HG03060 (cell line): ENCODE measurements around the gene IRAK2.
A peak's percentile ranks its signal among the peaks of the same experiment; 100 is the strongest.

Experiments
- ATAC-seq: cut with Tn5 transposase; IDR thresholded peaks from one replicate; pipeline ENCODE4 v1.9.1; 2021; ENCODE audit warnings: low read depth, moderate number of reproducible peaks; ENCODE audit not compliant: unreplicated experiment

Gene IRAK2

DNA sequence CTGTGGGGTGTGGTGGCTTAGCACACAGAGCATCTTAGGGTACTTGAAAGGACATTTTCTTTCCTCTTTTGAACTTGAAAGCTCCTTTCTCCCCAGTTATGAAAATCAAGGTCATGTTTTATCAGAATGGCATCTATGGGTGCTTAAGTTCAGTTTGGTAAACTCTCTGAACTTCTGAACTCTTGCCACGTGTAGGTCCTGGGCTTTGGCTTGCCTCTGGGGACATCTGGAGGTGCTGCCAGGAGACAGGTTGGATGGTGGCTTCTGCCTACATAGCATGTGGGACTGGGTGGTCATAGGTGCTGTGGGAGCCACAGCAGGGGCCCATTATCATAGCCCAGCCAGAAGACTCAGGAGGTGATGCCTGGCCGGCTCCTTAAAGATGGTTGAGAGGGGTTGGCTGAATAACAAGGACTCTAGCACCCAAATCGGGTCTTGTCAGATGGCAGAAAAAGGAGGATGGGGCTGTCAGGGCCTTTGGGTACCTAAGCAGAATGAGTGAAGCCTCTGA, 112.5 kb downstream of the IRAK2 start:
- ATAC-seq = no peak

- no peak for ATAC-seq
These were observed 113.8 kb downstream of the IRAK2 start for GRCh38 chr3:10278501-10278900.

- ATAC-seq = no peak
These were observed 114.9 kb downstream of the IRAK2 start for GRCh38 chr3:10279384-10280176.

DNA sequence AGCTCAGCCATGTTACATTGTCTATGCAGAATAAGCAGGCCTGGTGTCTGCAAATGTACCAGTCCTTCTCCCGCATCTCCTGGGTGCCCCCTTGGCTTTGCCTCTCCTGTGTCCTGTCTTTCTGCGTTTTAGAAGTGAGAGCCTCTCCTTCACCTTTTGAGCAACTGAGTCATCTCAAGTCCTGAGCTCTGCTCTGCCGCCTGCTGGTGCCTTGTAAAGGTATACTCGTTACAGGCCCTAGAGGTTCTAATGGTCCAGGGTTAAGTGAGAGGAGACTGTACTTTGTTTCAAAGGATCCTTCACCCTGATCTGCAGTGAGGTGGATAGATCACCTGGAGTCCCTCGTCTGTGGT, 115.4 kb downstream of the IRAK2 start:
- no peak for ATAC-seq

DNA sequence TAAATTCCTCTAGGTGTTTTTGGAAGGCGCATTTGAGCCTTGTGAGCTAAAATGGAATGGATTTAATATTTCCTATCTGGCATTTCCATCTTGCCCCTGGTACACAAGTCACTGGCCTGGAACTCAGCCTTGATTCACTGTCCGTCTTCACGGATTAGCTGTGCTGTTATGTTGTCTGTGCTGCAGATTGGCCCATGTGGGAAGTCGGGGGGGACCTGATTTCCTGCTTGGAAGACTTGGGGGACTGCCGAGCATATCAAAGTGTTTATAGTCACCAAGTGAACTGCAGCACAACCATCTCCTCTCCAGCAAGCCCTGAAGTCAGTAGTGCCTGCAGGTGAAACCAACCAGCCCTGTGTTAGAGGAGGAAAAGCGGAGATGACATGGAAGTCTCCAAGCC, 115.9 kb downstream of the IRAK2 start:
- ATAC-seq = no peak

- no peak for ATAC-seq
These were observed 117.2 kb downstream of the IRAK2 start for GRCh38 chr3:10281951-10282350.

- ATAC-seq = no peak
These were observed 118.9 kb downstream of the IRAK2 start for GRCh38 chr3:10283638-10284037.

DNA sequence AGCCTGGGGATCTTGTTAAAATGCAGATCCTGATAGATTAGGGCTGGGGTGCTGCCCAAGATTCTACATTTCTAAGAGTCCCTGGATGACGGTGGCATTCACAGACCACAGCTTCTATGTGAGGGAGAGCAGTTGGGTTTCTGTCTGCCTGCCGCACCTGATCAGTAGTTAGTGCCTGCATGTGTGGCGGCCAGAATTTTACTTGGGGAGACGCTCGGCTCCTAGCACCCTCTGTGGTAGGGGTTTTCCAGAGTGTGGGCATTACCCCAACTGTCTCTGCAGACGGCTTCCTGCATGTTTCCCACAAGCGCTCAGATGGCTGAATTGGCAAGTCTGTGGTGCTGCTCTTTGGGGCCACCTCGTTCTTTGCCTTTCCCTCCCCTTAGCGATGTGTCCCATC, 119.8 kb downstream of the IRAK2 start:
- ATAC-seq = no peak

GRCh38 chr3:10285272-10286132, 120.8 kb downstream of the IRAK2 start:
- no peak for ATAC-seq

DNA sequence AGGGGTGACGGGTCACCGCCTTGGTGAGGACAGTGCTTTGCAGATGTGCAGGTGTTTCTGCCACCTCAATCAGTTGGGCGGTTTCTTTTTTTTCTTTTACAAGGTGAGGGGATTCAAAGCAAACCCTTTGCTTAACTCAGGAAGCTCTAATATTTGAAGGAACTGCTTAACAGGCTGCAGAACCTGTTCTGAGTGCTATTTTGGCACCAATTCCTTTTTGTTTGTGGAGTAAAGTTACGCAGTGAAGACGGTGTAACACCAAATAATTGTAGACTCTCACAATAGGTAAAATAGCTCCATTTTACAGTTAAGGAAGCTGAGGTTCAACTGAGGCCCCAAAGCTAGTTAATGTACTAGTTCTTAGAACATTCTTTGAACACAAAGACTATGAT, 121.4 kb downstream of the IRAK2 start:
- no peak for ATAC-seq

GRCh38 chr3:10286596-10287295, 122.0 kb downstream of the IRAK2 start:
- ATAC-seq = no peak

- ATAC-seq = no peak
These were observed 123.3 kb downstream of the IRAK2 start for GRCh38 chr3:10287936-10288574.

GRCh38 chr3:10288575-10288960, 123.8 kb downstream of the IRAK2 start:
- no peak for ATAC-seq

GRCh38 chr3:10289077-10289476, 124.4 kb downstream of the IRAK2 start:
- no peak for ATAC-seq

DNA sequence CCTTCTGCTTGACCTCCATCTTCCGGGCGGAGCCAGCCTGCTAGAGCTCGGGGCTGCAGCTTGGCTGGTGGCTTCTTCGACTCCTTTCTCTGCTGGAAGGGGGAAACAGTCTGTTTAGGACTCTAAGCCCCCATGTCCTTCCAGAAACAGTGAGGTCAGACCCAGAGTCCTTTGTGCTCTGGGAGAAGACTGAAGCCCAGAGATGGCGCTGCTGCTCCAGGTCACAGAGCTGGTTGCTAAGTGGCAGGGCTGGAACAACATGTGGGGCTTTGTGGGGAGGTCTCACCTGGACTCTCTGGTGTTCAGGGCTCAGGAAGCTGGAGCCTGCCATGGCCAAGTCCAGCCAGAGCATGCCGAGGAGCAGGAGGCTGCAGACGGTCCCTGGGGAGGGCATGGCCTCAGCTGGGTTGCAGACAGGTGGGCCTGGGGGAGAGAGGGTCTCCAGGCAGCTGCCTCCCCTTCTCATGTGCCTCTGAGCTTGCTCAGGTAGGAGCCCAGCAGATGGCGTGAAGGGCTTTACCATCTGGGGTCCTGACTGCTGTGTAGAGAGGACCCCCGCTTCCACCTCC, 125.2 kb downstream of the IRAK2 start:
- ATAC-seq = no peak

DNA sequence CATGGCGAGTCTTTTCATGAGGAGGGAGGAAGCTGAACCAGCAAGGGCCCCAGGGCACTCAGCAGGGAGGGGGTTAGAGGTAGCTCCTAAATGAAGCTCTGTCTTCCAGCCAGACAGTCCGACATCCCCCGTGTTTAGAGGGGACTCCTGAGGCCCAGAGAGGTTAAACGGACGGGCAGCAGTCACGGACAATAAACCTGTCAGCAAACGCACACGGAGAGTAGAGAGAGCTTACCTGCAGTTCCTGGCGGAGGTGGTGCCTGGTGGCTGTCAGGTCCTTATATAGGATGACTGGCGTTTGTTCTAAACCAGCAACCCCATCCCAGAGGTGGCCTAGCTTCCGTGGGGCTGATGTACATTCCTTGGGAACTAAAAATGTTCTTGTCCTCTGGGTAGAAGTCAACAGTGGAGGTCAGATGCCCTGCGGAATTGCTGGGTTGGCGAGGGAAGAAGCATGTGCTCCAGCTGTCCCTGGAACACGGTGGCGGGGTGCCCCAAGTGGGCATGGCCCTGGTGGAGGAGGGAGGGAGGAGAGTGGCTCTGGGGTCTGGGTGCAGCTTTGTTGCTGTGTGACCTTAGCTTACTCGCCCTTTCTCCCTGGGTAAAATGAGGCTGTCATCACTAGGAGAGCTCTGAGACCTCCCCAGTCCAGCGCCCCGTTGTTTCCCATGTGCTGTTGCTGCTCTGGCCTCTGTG, 125.9 kb downstream of the IRAK2 start:
- no peak for ATAC-seq

- ATAC-seq = no peak
These were observed 126.9 kb downstream of the IRAK2 start for GRCh38 chr3:10291641-10292040.

DNA sequence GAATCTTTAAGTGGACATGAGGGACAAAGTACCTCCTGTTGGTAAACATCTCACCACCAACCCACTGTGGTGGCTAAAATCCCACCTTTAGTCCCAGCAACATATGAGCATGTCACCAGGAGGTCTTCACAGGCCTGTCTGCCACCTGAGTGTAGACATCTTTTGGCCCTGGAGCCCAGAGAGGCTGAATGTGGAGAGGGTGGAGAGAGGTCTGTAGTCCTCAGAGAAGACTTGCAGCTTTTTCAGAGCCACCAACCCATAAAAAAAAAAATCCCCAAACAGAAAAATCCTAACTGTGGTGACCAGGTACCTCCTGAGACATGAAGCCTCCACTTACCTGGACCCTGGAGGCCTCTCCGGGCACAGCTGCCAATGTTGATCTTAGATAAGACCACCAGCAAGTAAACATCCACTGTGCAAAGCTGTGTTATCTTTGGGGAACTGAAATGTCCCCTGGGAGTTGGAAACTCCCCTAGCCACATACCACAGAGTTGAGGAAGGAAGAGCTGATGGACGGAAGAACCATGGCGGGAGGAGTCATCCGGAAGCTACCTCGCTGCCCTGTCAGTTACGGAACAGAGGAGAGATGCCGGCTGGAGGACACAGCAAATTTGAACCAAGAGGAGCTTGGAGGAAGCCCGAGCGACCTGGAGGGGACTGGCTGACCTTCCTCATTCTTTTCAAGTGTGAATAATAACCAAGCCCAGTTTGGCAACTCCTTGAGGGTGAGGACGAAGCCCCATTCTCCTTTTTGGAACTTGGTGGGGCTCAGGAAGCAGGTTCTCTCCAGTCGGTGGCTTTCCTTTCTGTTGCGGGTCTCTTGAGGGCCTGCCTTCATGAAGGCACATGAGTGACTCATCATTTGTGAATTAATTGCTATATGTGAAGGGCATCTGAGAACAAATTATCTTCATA, 128.0 kb downstream of the IRAK2 start, which contains the start of gene GHRL:
Gene GHRL (minus strand): TSS at position 443 of the 915 bp plus-strand sequence. CDS start 2,767 bp downstream, outside the sequence.
- peak; percentile 68 for ATAC-seq
